ENCODE results near the gene SAMM50. TPM values are rescaled to one million over a fixed set of nuclear protein-coding genes. Genes with fewer than 3 reads are reported as not detected.

SAMM50 gene
- total RNA-seq, 1 experiment from 2014 or later = 40.8 TPM

- no peak for DNase-seq (ENCODE audit: low read depth)
Measured at GRCh38 chr22:43976861-43977795, 21.9 kb downstream of the SAMM50 start.

GRCh38 chr22:43978558-43978957 is 23.3 kb downstream of the SAMM50 start:
- no peak for DNase-seq (ENCODE audit: low read depth)

- DNase-seq (ENCODE audit: low read depth) = no peak
Measured at GRCh38 chr22:43980579-43980978, 25.3 kb downstream of the SAMM50 start.

GRCh38 chr22:43980996-43981395 is 25.8 kb downstream of the SAMM50 start:
- DNase-seq (ENCODE audit: low read depth) = no peak

- DNase-seq (ENCODE audit: low read depth) = no peak
Measured at GRCh38 chr22:43983808-43984207, 28.6 kb downstream of the SAMM50 start.

GRCh38 chr22:43985532-43985931 is 30.3 kb downstream of the SAMM50 start:
- no peak for DNase-seq (ENCODE audit: low read depth)

- no peak for DNase-seq (ENCODE audit: low read depth)
Measured at GRCh38 chr22:43988116-43988820, 33.0 kb downstream of the SAMM50 start.

GRCh38 chr22:43988960-43989359 is 33.7 kb downstream of the SAMM50 start:
- DNase-seq (ENCODE audit: low read depth) = no peak

- DNase-seq (ENCODE audit: low read depth) = no peak
Measured at GRCh38 chr22:43990044-43990443, 34.8 kb downstream of the SAMM50 start.

GRCh38 chr22:43991316-43992020 is 36.2 kb downstream of the SAMM50 start:
- DNase-seq (ENCODE audit: low read depth) = no peak

GRCh38 chr22:43992331-43992821 is 37.1 kb downstream of the SAMM50 start:
- DNase-seq (ENCODE audit: low read depth) = peak; percentile 62

GRCh38 chr22:43993072-43993760 is 38.0 kb downstream of the SAMM50 start:
- peak; percentile 15 for DNase-seq (ENCODE audit: low read depth)

GRCh38 chr22:43994006-43994405 is 38.8 kb downstream of the SAMM50 start:
- no peak for DNase-seq (ENCODE audit: low read depth)

- DNase-seq (ENCODE audit: low read depth) = no peak
Measured at GRCh38 chr22:43994416-43994815, 39.2 kb downstream of the SAMM50 start.

- DNase-seq (ENCODE audit: low read depth) = no peak
Measured at GRCh38 chr22:43995057-43995685, 39.9 kb downstream of the SAMM50 start.

- DNase-seq (ENCODE audit: low read depth) = no peak
Measured at GRCh38 chr22:43995798-43996169, 40.5 kb downstream of the SAMM50 start.

GRCh38 chr22:43996170-43996980 is 41.1 kb downstream of the SAMM50 start:
- DNase-seq (ENCODE audit: low read depth) = no peak

- DNase-seq (ENCODE audit: low read depth) = no peak
Measured at GRCh38 chr22:43996981-43997265, 41.7 kb downstream of the SAMM50 start.

GRCh38 chr22:43998679-43999264 is 43.5 kb downstream of the SAMM50 start:
- DNase-seq (ENCODE audit: low read depth) = no peak

- DNase-seq (ENCODE audit: low read depth) = no peak
Measured at GRCh38 chr22:43999378-43999777, 44.1 kb downstream of the SAMM50 start.

All from M059J (cell line).